NCI-H82 treated with DMSO at 0.1 percent for 48 hours (cell line): ENCODE data around the gene GINS2.

Experiments
- DNase-seq: peaks from one replicate; lab custom pipeline; 2025; ENCODE audit not compliant: unreplicated experiment; lab: John Stamatoyannopoulos, UW

GINS2 gene

GRCh38 chr16:85688586-85689284, at the start of gene GINS2:
Gene GINS2, minus strand, starts transcription at chr16:85688954. Its CDS starts 56 bp downstream, at chr16:85688898.
- peak; percentile 79 for DNase-seq

GRCh38 chr16:85736921-85737320, 48.2 kb upstream of the GINS2 start:
- no peak for DNase-seq

- no peak for DNase-seq
Observed at GRCh38 chr16:85735946-85736345, 47.2 kb upstream of the GINS2 start.

GRCh38 chr16:85735225-85735635, 46.5 kb upstream of the GINS2 start:
- DNase-seq: no peak

GRCh38 chr16:85734311-85735017, 45.7 kb upstream of the GINS2 start:
- DNase-seq: no peak

GRCh38 chr16:85733839-85734170, 45.1 kb upstream of the GINS2 start:
- no peak for DNase-seq

GRCh38 chr16:85733155-85733838, 44.5 kb upstream of the GINS2 start:
- DNase-seq: no peak

GRCh38 chr16:85731179-85731578, 42.4 kb upstream of the GINS2 start:
- DNase-seq: peak; percentile 16

- DNase-seq: no peak
Observed at GRCh38 chr16:85730186-85730465, 41.4 kb upstream of the GINS2 start.

- peak; percentile 23 for DNase-seq
Observed at GRCh38 chr16:85729452-85730185, 40.9 kb upstream of the GINS2 start.

GRCh38 chr16:85728879-85729278, 40.1 kb upstream of the GINS2 start:
- no peak for DNase-seq

GRCh38 chr16:85724936-85725335, 36.2 kb upstream of the GINS2 start:
- peak; percentile 88 for DNase-seq

GRCh38 chr16:85724126-85724879, 35.5 kb upstream of the GINS2 start:
- DNase-seq: no peak

GRCh38 chr16:85722128-85722893, 33.6 kb upstream of the GINS2 start:
- DNase-seq: no peak

- DNase-seq: no peak
Observed at GRCh38 chr16:85720302-85720637, 31.5 kb upstream of the GINS2 start.

- peak; percentile 10 for DNase-seq
Observed at GRCh38 chr16:85719605-85720301, 31.0 kb upstream of the GINS2 start.

- DNase-seq: peak; percentile 12
Observed at GRCh38 chr16:85718682-85719081, 29.9 kb upstream of the GINS2 start.

GRCh38 chr16:85718153-85718477, 29.4 kb upstream of the GINS2 start:
- DNase-seq: no peak

GRCh38 chr16:85717393-85718152, 28.8 kb upstream of the GINS2 start:
- peak; percentile 47 for DNase-seq
